Measurements from ENCODE around the gene ILKAP.

The ILKAP gene

GRCh38 chr2:238133499-238134392 lies 69.7 kb downstream of the ILKAP start:
- FAIRE-seq, result no peak

GRCh38 chr2:238132463-238133450 lies 70.7 kb downstream of the ILKAP start:
- FAIRE-seq, result no peak

GRCh38 chr2:238131761-238132462 lies 71.6 kb downstream of the ILKAP start:
- FAIRE-seq, result no peak

DNA sequence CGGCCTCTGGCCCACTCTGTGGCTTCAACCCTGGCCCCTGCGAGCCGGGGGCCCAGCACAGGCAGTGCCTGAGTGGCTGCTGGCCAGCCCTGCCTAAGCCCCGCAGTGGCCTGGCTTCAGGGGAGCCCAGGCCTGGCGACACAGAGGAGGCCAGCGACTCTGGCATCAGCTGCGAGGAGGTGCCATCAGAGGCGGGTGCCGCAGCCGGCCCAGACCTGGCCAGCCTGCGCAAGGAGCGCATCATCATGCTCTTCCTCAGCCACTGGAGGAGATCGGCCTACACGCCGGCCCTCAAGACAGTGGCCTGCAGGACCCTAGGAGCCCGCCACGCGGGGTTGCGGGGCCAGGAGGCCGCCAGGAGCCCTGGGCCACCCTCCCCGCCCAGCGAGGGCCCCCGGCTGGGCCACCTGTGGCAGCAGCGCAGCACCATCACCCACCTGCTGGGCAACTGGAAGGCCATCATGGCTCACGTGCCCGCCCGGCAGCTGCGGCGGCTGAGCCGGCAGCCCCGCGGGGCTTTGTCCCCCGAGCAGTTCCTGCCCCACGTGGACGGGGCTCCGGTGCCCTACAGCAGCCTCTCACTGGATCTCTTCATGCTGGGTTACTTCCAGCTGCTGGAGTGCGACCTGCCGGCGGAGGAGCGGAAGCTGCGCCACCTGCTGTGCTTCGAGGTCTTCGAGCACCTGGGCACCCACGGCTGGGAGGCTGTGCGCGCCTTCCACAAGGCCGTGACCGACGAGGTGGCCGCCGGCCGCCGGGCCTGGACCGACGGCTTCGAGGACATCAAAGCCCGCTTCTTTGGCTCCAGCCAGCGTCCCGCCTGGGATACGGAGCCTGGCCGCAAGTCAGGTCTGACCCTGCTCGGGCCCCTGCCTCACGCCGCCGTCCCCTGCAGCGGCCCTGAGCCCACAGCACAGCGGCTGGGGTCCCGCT lies 72.5 kb downstream of the ILKAP start:
- FAIRE-seq, result no peak

- FAIRE-seq, result no peak
Observed at GRCh38 chr2:238130111-238130695, 73.3 kb downstream of the ILKAP start.

DNA sequence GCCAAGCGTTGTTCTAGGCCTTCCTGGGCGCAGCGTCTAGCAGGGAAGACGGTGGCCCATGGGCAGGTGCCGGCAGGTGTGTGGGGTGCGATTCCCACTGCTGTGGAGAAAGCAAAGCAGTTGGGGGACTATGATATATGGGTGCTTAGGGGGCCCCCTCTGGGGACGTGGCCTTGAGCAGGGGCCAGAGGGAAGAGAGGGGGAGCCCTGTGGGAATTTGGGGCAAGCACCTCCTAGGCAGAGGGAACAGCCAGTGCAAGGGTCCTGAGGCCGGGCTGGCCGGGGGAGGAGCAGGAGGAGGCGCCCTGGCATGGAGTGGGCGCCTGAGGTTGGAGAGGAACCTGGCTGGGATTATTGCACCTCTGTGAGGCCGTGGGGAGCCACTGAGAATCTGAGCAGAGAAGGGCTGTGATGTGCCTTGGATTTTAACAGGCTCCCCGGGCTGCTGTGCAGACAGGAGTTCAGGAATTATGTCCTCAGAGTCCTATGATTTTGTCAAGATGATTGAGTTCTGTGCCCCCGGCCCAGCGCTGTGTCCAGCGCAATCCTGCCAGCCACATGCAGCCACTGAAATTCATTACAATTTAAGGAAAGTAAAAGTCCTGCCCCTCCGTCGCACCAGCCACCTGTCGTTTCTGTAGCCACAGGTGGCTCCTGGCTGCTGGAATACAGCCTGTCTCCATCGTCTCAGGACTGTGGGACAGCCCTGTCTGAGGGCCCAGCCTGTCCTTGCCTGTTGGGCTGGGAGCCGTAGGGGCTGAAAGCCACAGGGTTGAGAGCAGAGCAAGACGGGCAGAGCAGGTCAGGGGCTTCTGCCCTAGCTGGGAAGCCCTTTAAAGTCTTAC lies 74.1 kb downstream of the ILKAP start:
- FAIRE-seq, result no peak

DNA sequence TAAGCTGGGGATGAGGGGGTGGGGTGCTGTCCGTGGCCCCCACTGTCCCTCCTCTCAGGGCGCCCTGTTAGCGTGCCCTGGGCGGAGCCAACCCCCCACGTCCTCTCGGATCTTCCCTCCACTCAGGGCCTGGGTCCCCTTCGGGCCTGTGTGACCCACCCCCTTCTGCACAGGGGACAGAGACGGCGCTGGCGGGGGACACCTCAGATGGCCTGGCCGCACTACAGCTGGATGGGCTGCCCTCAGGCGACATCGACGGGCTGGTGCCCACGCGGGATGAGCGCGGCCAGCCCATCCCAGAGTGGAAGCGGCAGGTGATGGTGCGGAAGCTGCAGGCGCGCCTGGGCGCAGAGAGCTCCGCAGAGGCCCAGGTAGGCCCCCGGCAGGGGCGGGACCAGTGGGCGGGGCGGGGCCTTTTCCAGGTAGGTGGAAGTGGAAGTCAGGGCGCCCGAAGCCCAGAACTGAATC lies 74.9 kb downstream of the ILKAP start:
- FAIRE-seq, result no peak

DNA sequence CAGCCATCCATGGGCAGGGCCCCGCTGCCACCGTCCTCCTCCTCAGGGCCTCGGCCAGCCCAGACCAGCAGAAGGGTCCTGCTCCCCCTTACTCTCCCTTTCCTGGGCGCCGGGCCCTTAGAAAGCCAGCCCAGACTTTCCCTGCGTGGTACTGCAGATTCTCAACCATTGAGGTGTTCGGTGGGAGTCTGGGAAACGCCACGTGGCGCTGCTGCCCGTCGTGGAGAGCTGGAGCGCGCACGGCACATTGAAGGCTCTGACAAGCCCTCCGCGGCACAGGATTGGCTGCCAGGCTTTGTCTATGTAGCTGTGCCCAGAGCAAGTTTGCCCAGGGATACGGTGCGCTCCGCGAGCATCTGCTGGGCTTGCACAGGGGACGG lies 75.4 kb downstream of the ILKAP start:
- no peak for FAIRE-seq

DNA sequence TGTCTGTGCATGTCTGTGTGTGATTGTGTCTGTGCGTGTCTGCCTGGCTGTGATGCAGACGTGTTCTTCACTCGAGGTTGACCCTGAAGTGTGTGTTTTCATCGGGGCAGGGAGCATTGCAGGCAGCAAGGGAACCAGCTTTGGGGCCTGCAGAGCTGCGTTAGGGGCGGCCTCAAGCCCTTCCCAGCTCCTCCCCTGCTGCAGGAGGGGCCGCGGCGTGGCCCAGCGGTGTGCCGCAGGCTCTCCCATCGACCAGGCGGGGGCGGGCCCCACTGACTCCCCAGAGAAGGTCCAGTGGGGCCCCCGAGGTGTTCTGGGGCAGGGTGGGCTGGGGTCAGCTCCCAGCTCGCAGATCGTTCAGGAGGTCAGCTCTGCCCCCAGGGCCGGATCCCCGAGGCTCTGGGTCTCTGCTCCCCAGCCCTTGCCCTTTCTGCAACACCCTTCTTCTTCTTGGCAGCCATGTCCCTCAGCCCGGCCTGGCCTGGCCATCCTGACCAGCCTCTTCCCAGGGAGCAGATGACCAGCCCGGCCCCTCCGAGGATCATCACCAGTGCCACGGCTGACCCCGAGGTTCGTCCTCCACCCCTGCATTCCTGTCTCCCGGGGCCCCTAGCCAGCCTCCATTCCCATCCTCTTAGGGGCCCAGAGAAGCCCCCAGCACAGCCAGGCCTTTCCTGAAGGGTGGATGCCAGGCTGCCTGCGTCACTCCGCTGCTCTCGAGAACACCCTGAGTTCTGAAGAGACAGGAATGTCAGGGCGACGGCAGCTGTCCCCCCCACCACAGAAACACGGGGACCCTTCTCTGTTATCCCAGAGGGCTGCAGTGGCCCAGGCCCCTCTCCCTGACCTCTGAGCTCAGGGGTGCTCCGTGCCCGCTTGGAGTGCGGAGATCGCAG lies 76.1 kb downstream of the ILKAP start:
- FAIRE-seq, result no peak

DNA sequence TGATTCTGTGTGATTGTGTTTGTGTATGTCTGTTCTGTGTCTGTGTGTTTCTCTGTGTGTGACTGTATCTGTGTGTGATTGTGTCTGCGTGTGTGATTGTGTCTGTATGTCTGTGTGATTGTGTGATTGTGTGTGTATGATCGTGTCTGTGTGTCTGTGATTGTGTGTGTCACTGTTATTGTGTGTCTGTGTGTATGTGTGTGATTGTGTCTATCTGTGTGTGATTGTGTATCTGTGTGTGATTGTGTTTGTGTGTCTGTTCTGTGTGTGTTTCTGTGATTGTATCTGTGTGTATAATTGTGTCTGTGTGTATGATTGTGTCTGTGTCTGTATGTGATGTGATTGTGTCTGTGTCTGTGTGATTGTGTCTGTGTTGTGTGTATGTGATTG lies 76.7 kb downstream of the ILKAP start:
- FAIRE-seq, result no peak

GRCh38 chr2:238126338-238126737 lies 77.2 kb downstream of the ILKAP start:
- no peak for FAIRE-seq

GRCh38 chr2:238125127-238125885 lies 78.2 kb downstream of the ILKAP start:
- FAIRE-seq, result no peak

GRCh38 chr2:238124488-238125126 lies 78.9 kb downstream of the ILKAP start:
- FAIRE-seq, result no peak

GRCh38 chr2:238123991-238124470 lies 79.5 kb downstream of the ILKAP start:
- FAIRE-seq, result no peak

- no peak for FAIRE-seq
Observed at GRCh38 chr2:238123218-238123971, 80.1 kb downstream of the ILKAP start.

DNA sequence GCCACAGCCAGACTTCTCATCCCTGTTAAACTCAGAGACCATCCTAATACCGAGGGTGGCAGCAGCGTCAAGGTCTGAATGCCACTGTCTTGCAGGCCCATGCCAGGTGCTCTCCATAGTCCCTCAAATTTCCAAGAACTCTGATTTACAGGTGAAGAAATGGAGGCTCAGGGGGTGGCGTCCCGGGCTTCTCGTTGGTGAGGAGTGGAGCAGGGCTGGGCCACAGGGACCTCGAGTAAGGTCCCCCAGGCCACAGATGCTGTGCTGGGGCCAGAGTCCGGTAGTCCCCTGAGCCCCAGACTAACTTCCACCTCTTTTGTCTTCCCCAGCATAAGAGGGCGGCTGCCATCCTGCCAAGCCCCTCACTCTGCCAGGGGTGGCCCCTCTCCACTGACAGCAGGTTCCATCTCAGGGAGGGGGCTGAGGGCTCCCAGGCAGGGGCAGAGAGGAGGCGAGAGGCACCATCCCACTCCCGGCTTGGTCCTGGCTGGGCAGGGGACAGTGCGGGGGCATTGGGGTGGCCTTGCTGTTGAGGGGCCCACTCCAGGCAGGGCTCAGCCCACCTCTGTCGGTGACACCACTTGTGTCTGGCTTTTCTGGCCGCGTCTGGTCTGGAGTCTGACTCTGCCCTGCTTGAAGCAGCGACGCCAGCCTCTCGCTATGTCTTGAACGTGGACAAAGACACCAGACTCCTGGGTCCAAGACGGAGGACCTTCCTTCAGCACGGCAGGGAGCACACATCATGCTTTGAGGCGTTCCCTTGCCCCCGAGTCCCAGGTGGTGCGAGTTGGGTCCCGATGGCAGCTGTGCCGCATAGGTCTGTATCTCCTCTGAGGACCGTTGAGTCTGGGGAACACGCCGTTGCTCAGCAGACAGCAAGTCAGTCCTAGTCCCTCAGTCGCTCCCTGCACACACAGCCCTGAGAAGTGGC lies 80.9 kb downstream of the ILKAP start:
- no peak for FAIRE-seq

All from islet of Langerhans (tissue), 1 donor.